Gastrocnemius medialis (tissue), 4 donors: ENCODE data around the gene CASKIN1.

ENCODE experiments used
- POLR2A ChIP-seq, 2 donors: fragments of 450-650 bp; IDR thresholded peaks; one replicate each; pipeline ENCODE4 v1.6.1; 2017; ENCODE audit warnings: antibody characterized with exemption in 2 of 2, mild to moderate bottlenecking in 2 of 2, moderate library complexity in 2 of 2
- TF ChIP-seq, protein P1 (sequence below), 5 experiments: fragments of 450-650 bp in 3 of 5; fragments of 200-600 bp in 2 of 5; sonication (generic) in 2 of 5; IDR thresholded peaks in 4 of 5; conservative IDR thresholded peaks in 1 of 5; 1 replicate in 4 of 5; 2 replicates in 1 of 5; pipeline ENCODE4 v1.5.1; 2016 to 2019; ENCODE audit warnings: antibody characterized with exemption in 5 of 5, mild to moderate bottlenecking in 3 of 5, moderate library complexity in 3 of 5

DNA sequence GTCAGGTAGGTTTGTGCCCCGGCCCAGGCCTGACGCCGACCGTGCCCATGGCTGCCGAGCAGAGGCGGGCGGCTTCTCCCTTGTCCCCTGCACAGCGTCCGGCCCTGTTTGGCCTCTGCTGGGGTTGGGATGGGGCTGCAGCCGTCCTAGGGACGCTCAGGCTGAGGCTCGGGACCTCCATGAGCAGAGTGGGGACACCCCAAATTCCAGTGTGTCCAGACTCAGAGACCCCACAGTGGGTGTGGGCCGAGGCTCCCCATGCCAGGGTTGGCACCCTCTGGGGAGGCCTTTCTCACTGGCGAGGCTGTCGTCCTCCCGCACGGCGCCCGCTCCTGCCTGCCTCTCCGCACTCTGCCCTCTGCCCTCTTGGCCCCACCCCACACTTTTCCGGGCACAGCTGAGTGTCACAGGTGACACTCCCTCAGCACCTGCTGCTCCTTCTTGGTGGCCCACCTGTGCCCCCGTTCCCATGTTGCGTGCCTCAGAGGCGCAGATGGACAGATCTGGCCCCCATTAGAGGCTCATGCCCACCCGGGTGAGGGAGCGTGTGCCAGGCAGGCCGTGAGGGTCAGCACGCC lies 24.7 kb downstream of the CASKIN1 start:
- no peak for TF ChIP-seq POLR2A (IDR thresholded peaks at IDR 0.05)
- TF ChIP-seq, protein P1, sequence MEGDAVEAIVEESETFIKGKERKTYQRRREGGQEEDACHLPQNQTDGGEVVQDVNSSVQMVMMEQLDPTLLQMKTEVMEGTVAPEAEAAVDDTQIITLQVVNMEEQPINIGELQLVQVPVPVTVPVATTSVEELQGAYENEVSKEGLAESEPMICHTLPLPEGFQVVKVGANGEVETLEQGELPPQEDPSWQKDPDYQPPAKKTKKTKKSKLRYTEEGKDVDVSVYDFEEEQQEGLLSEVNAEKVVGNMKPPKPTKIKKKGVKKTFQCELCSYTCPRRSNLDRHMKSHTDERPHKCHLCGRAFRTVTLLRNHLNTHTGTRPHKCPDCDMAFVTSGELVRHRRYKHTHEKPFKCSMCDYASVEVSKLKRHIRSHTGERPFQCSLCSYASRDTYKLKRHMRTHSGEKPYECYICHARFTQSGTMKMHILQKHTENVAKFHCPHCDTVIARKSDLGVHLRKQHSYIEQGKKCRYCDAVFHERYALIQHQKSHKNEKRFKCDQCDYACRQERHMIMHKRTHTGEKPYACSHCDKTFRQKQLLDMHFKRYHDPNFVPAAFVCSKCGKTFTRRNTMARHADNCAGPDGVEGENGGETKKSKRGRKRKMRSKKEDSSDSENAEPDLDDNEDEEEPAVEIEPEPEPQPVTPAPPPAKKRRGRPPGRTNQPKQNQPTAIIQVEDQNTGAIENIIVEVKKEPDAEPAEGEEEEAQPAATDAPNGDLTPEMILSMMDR (IDR thresholded peaks at IDR 0.05 in 4 of 5, conservative IDR thresholded peaks at IDR 0.05 in 1 of 5): no peak
